CD4-positive, alpha-beta memory T cell (primary cell): Measurements from ENCODE around the gene ATXN1. TPM values are rescaled to one million over a fixed set of nuclear protein-coding genes. Genes with fewer than 3 reads are reported as not detected.

Experiments used
- CTCF ChIA-PET: fragments of 350-600 bp; sonication (Branson Sonifier 250); formaldehyde crosslinking; loops from one replicate; lab custom pipeline; 2021; ENCODE audit warnings: inconsistent platforms; ENCODE audit not compliant: partially characterized antibody; lab: Charles Lee
- POLR2A ChIA-PET: fragments of 350-600 bp; sonication (Branson Sonifier 250); formaldehyde crosslinking; loops from one replicate; lab custom pipeline; 2021; ENCODE audit not compliant: partially characterized antibody; lab: Charles Lee
- DNase-seq, 5 donors: peaks; one replicate each; pipeline versions ENCODE4 v3.0.0 to v3.0.0-alpha.2; 2020 to 2022; ENCODE audit warnings: mixed read lengths in 1 of 5
- H3K27ac ChIP-seq: one replicate; pipeline ENCODE4 v1.7.0; 2013; ENCODE audit warnings: low read depth, low read length
- H3K27me3 ChIP-seq: 2 replicates; pipeline ENCODE4 v1.7.0; 2013; ENCODE audit warnings: mild to moderate bottlenecking, low read length, moderate library complexity; ENCODE audit not compliant: insufficient read depth
- H3K36me3 ChIP-seq: 2 replicates; pipeline ENCODE4 v1.7.0; 2013; ENCODE audit warnings: mild to moderate bottlenecking, low read length, moderate library complexity; ENCODE audit not compliant: insufficient read depth
- H3K4me1 ChIP-seq: 2 replicates; pipeline ENCODE4 v1.7.0; 2013; ENCODE audit warnings: mild to moderate bottlenecking, low read length, moderate library complexity; ENCODE audit not compliant: insufficient read depth
- H3K4me3 ChIP-seq, 2 donors: one replicate each; pipeline ENCODE4 v1.7.0; 2013; ENCODE audit warnings: low read length in 2 of 2, mild to moderate bottlenecking in 1 of 2
- H3K9me3 ChIP-seq, 2 donors: one replicate each; pipeline ENCODE4 v1.7.0; 2013; ENCODE audit warnings: low read length in 2 of 2, control low read depth in 1 of 2; ENCODE audit not compliant: control insufficient read depth in 1 of 2
- H3K27ac Mint-ChIP-seq, 7 donors: one replicate each; pipeline ENCODE4 v1.8.0; 2020 to 2021; ENCODE audit warnings: mixed read lengths in 7 of 7, mild to moderate bottlenecking in 6 of 7, inconsistent platforms in 3 of 7, moderate library complexity in 3 of 7
- H3K27me3 Mint-ChIP-seq, 2 donors: one replicate each; pipeline ENCODE4 v1.8.0; 2020 to 2021; ENCODE audit warnings: mixed read lengths in 2 of 2
- H3K36me3 Mint-ChIP-seq, 2 donors: one replicate each; pipeline ENCODE4 v1.8.0; 2020 to 2021; ENCODE audit warnings: mixed read lengths in 2 of 2, inconsistent platforms in 1 of 2, mild to moderate bottlenecking in 1 of 2
- H3K4me1 Mint-ChIP-seq, 4 donors: one replicate each; pipeline ENCODE4 v1.8.0; 2020 to 2021; ENCODE audit warnings: mixed read lengths in 4 of 4, mild to moderate bottlenecking in 1 of 4
- H3K4me3 Mint-ChIP-seq, 8 donors: one replicate each; pipeline ENCODE4 v1.8.0; 2020 to 2021; ENCODE audit warnings: mixed read lengths in 8 of 8, mild to moderate bottlenecking in 7 of 8, moderate library complexity in 6 of 8, inconsistent platforms in 3 of 8
- H3K9me3 Mint-ChIP-seq, 8 donors: one replicate each; pipeline ENCODE4 v1.8.0; 2020 to 2021; ENCODE audit warnings: mixed read lengths in 8 of 8, mild to moderate bottlenecking in 5 of 8, inconsistent platforms in 3 of 8, moderate library complexity in 1 of 8
- intact Hi-C: fragments of 100-400 bp; cut with micrococcal nuclease; formaldehyde crosslinking; loops from one replicate; pipeline ENCODE4 v1.15.1; 2023
- polyA plus RNA-seq, 2 donors: library from polyadenylated mRNA; unstranded; fragments of 300-500 nt; fragmentation: Illumina TruSeq; gene quantifications; one replicate each; pipeline ENCODE4 v1.2.3, GENCODE V29; 2021
- total RNA-seq, 2 experiments: library from RNA; stranded (reverse); gene quantifications; one replicate each; pipeline ENCODE4 v1.2.3, GENCODE V29; 2021

The ATXN1 gene
- total and polyA plus RNA-seq, 4 experiments from 2014 or later: 10.5 to 97.4 (median 56.9) TPM

GRCh38 chr6:16257999-16258708 is 503.1 kb downstream of the ATXN1 start:
- no peak for DNase-seq
- H3K4me3 Mint-ChIP-seq: no peak overlapping the region
- H3K4me1 Mint-ChIP-seq: no peaks in the 10 kb centered on the region
- H3K4me1 ChIP-seq: no peaks in the 10 kb centered on the region
- H3K4me3 ChIP-seq: no peak overlapping the region
- H3K27me3 Mint-ChIP-seq: peaks cover 1 to 3% of the 10 kb centered on the region in 2 donors
- ChIA-PET CTCF (no interaction called here), POLR2A (no interaction called here)
- H3K27ac ChIP-seq: no peak overlapping the region
- no peaks in the 10 kb centered on the region for H3K9me3 ChIP-seq
- intact Hi-C loops: no loop called here
- H3K36me3 Mint-ChIP-seq: no peaks in the 10 kb centered on the region
- no peaks in the 10 kb centered on the region for H3K27me3 ChIP-seq
- H3K36me3 ChIP-seq: no peaks in the 10 kb centered on the region
- no peak overlapping the region for H3K27ac Mint-ChIP-seq
- H3K9me3 Mint-ChIP-seq: peaks cover 0 to 2% (median 0%) of the 10 kb centered on the region in 8 donors

- CTCF ChIA-PET: no interaction called here
Observed at GRCh38 chr6:16256781-16257180, 504.5 kb downstream of the ATXN1 start.

GRCh38 chr6:16254535-16254934 is 506.7 kb downstream of the ATXN1 start:
- POLR2A ChIA-PET: no interaction called here

More at GRCh38 chr6:16256781-16257180, 504.5 kb downstream of the ATXN1 start:
- no peaks in the 10 kb centered on the region for H3K27me3 ChIP-seq
- intact Hi-C loops: no loop called here
- POLR2A ChIA-PET: no interaction called here
- no peak overlapping the region for H3K4me3 Mint-ChIP-seq
- H3K36me3 ChIP-seq: no peaks in the 10 kb centered on the region
- no peaks in the 10 kb centered on the region for H3K36me3 Mint-ChIP-seq
- no peaks in the 10 kb centered on the region for H3K4me1 Mint-ChIP-seq
- DNase-seq: no peak
- no peak overlapping the region for H3K27ac Mint-ChIP-seq
- peaks cover 1 to 2% of the 10 kb centered on the region in 2 donors for H3K27me3 Mint-ChIP-seq
- H3K4me3 ChIP-seq: no peak overlapping the region
- peaks cover 0 to 2% (median 0%) of the 10 kb centered on the region in 8 donors for H3K9me3 Mint-ChIP-seq
- H3K9me3 ChIP-seq: no peaks in the 10 kb centered on the region
- H3K27ac ChIP-seq: no peak overlapping the region
- no peaks in the 10 kb centered on the region for H3K4me1 ChIP-seq

GRCh38 chr6:16253399-16254144 is 507.7 kb downstream of the ATXN1 start:
- no peak overlapping the region for H3K4me3 Mint-ChIP-seq
- ChIA-PET POLR2A (no interaction called here), CTCF (no interaction called here)
- no peaks in the 10 kb centered on the region for H3K36me3 Mint-ChIP-seq
- Histone ChIP-seq H3K27me3 (no peaks in the 10 kb centered on the region), H3K36me3 (no peaks in the 10 kb centered on the region), H3K9me3 (no peaks in the 10 kb centered on the region), H3K4me3 (no peak overlapping the region), H3K4me1 (no peaks in the 10 kb centered on the region), H3K27ac (no peak overlapping the region)
- intact Hi-C loops: no loop called here
- no peak for DNase-seq
- no peak overlapping the region for H3K27ac Mint-ChIP-seq
- no peaks in the 10 kb centered on the region for H3K4me1 Mint-ChIP-seq
- H3K27me3 Mint-ChIP-seq: peaks cover 1 to 4% of the 10 kb centered on the region in 2 donors
- peaks cover 0 to 2% (median 0%) of the 10 kb centered on the region in 8 donors for H3K9me3 Mint-ChIP-seq

More at GRCh38 chr6:16254535-16254934, 506.7 kb downstream of the ATXN1 start:
- no peaks in the 10 kb centered on the region for H3K36me3 Mint-ChIP-seq
- no peaks in the 10 kb centered on the region for H3K36me3 ChIP-seq
- DNase-seq: no peak
- peaks cover 0 to 2% (median 0%) of the 10 kb centered on the region in 8 donors for H3K9me3 Mint-ChIP-seq
- intact Hi-C loops: no loop called here
- H3K27ac Mint-ChIP-seq: no peak overlapping the region
- no peaks in the 10 kb centered on the region for H3K4me1 ChIP-seq
- peaks cover 1 to 2% of the 10 kb centered on the region in 2 donors for H3K27me3 Mint-ChIP-seq
- no peaks in the 10 kb centered on the region for H3K4me1 Mint-ChIP-seq
- no peaks in the 10 kb centered on the region for H3K27me3 ChIP-seq
- CTCF ChIA-PET: no interaction called here
- peak overlapping the region in 1 of 8 donors; percentile 18 for H3K4me3 Mint-ChIP-seq
- no peak overlapping the region for H3K27ac ChIP-seq
- no peaks in the 10 kb centered on the region for H3K9me3 ChIP-seq
- H3K4me3 ChIP-seq: no peak overlapping the region

GRCh38 chr6:16252686-16253299 is 508.5 kb downstream of the ATXN1 start:
- Histone ChIP-seq H3K9me3 (no peaks in the 10 kb centered on the region), H3K36me3 (no peaks in the 10 kb centered on the region), H3K27me3 (no peaks in the 10 kb centered on the region), H3K27ac (no peak overlapping the region), H3K4me1 (no peaks in the 10 kb centered on the region), H3K4me3 (no peak overlapping the region)
- ChIA-PET CTCF (no interaction called here), POLR2A (no interaction called here)
- H3K4me1 Mint-ChIP-seq: no peaks in the 10 kb centered on the region
- DNase-seq: no peak
- H3K27me3 Mint-ChIP-seq: peaks cover 1 to 4% of the 10 kb centered on the region in 2 donors
- no peak overlapping the region for H3K27ac Mint-ChIP-seq
- intact Hi-C loops: no loop called here
- H3K36me3 Mint-ChIP-seq: no peaks in the 10 kb centered on the region
- peaks cover 0 to 2% (median 0%) of the 10 kb centered on the region in 8 donors for H3K9me3 Mint-ChIP-seq
- H3K4me3 Mint-ChIP-seq: no peak overlapping the region

GRCh38 chr6:16251706-16252105 is 509.6 kb downstream of the ATXN1 start:
- intact Hi-C loops: no loop called here
- Mint-ChIP-seq H3K4me3 (no peak overlapping the region), H3K36me3 (no peaks in the 10 kb centered on the region), H3K9me3 (no peaks in the 10 kb centered on the region), H3K27ac (peak overlapping the region in 2 of 7 donors; percentile 37 to 42), H3K4me1 (no peaks in the 10 kb centered on the region), H3K27me3 (peaks cover 1 to 4% of the 10 kb centered on the region in 2 donors)
- H3K4me1 ChIP-seq: no peaks in the 10 kb centered on the region
- no peak overlapping the region for H3K27ac ChIP-seq
- DNase-seq: no peak
- ChIA-PET POLR2A (no interaction called here), CTCF (no interaction called here)
- no peaks in the 10 kb centered on the region for H3K9me3 ChIP-seq
- H3K27me3 ChIP-seq: no peaks in the 10 kb centered on the region
- H3K4me3 ChIP-seq: no peak overlapping the region
- H3K36me3 ChIP-seq: no peaks in the 10 kb centered on the region

GRCh38 chr6:16249971-16250370 is 511.3 kb downstream of the ATXN1 start:
- Histone ChIP-seq H3K4me1 (no peaks in the 10 kb centered on the region), H3K36me3 (no peaks in the 10 kb centered on the region), H3K4me3 (no peak overlapping the region), H3K27ac (no peak overlapping the region), H3K9me3 (no peaks in the 10 kb centered on the region), H3K27me3 (no peaks in the 10 kb centered on the region)
- no peaks in the 10 kb centered on the region for H3K36me3 Mint-ChIP-seq
- CTCF ChIA-PET: no interaction called here
- H3K4me1 Mint-ChIP-seq: no peaks in the 10 kb centered on the region
- H3K27me3 Mint-ChIP-seq: peaks cover 4% of the 10 kb centered on the region in 2 donors
- intact Hi-C loops: no loop called here
- H3K4me3 Mint-ChIP-seq: no peak overlapping the region
- no peak overlapping the region for H3K27ac Mint-ChIP-seq
- H3K9me3 Mint-ChIP-seq: no peaks in the 10 kb centered on the region
- no peak for DNase-seq
- POLR2A ChIA-PET: no interaction called here
